HepG2 (cell line): Measurements from ENCODE around the gene WFDC12. TPM values are rescaled to one million over a fixed set of nuclear protein-coding genes. Genes with fewer than 3 reads are reported as not detected.

Source experiments
- FOXO1 ChIP-seq: sonication (generic); formaldehyde crosslinking; IDR thresholded peaks from 2 replicates; pipeline ENCODE4 v1.4.0; 2020; ENCODE audit warnings: missing genetic modification reagents
- HNF4A ChIP-seq: sonication (generic); formaldehyde crosslinking; IDR thresholded peaks from 2 replicates; pipeline ENCODE4 v1.4.0; 2020; ENCODE audit warnings: missing genetic modification reagents
- ISL2 ChIP-seq: sonication (generic); formaldehyde crosslinking; IDR thresholded peaks from 2 replicates; pipeline ENCODE4 v1.5.0; 2020; ENCODE audit warnings: missing genetic modification reagents
- KAT8 ChIP-seq: IDR thresholded peaks from 2 replicates; pipeline ENCODE4 v1.6.1; 2016; ENCODE audit warnings: missing genetic modification reagents, missing compliant biosample characterization
- MED8 ChIP-seq: sonication (generic); formaldehyde crosslinking; IDR thresholded peaks from 2 replicates; pipeline ENCODE4 v1.8.1; 2023; ENCODE audit warnings: mild to moderate bottlenecking, missing genetic modification reagents; ENCODE audit not compliant: insufficient replicate concordance
- PITX1 ChIP-seq: sonication (generic); formaldehyde crosslinking; IDR thresholded peaks from 2 replicates; pipeline ENCODE4 v1.5.1; 2020; ENCODE audit warnings: mild to moderate bottlenecking, missing genetic modification reagents
- SKI ChIP-seq: fragments of 450-650 bp; IDR thresholded peaks from one replicate; pipeline ENCODE4 v1.6.1; 2018; ENCODE audit warnings: mild to moderate bottlenecking; ENCODE audit not compliant: partially characterized antibody
- SYNCRIP ChIP-seq: fragments of 200-400 bp; formaldehyde crosslinking; IDR thresholded peaks from 2 replicates; pipeline ENCODE4 v1.6.1; 2018; ENCODE audit warnings: mild to moderate bottlenecking, low read depth, low read length; ENCODE audit not compliant: insufficient read depth
- ZFP36L1 ChIP-seq: sonication (generic); formaldehyde crosslinking; IDR thresholded peaks from 2 replicates; pipeline ENCODE4 v1.8.0; 2022; ENCODE audit warnings: mild to moderate bottlenecking, missing genetic modification reagents, moderate library complexity
- ZNF609 ChIP-seq: sonication (generic); formaldehyde crosslinking; IDR thresholded peaks from 2 replicates; pipeline ENCODE4 v1.4.0; 2020; ENCODE audit warnings: mild to moderate bottlenecking, missing genetic modification reagents, borderline replicate concordance
- ZNF777 ChIP-seq: sonication (generic); formaldehyde crosslinking; IDR thresholded peaks from 2 replicates; pipeline ENCODE4 v1.4.0; 2020; ENCODE audit warnings: missing genetic modification reagents
- ZNF784 ChIP-seq: sonication (generic); formaldehyde crosslinking; IDR thresholded peaks from 2 replicates; pipeline ENCODE4 v1.5.1; 2020; ENCODE audit warnings: missing genetic modification reagents, mild to moderate bottlenecking, borderline replicate concordance
- polyA plus RNA-seq, 8 experiments: library from polyadenylated mRNA; depleted of rRNA in 3 of 8; stranded (reverse) in 7 of 8; unstranded in 1 of 8; fragments of >200 nt; fragmentation: Illumina TruSeq in 4 of 8; extraction: Trizol in 4 of 8; gene quantifications; 2 replicates each; pipeline versions ENCODE4 v1.2.1 to v1.2.3, GENCODE V29; 2011 to 2016; ENCODE audit warnings: low read depth in 4 of 8, missing spikeins in 1 of 8, mixed read lengths in 1 of 8; ENCODE audit not compliant: insufficient read depth in 1 of 8
- total RNA-seq, 5 experiments: library from RNA; depleted of rRNA; stranded (reverse); fragments of >200 nt; fragmentation: Illumina TruSeq; extraction: Trizol; gene quantifications; 2 replicates each; pipeline ENCODE4 v1.2.3, GENCODE V29; 2016; ENCODE audit warnings: low read depth in 1 of 5
- TF ChIP-seq, protein P1 (sequence below): sonication (generic); formaldehyde crosslinking; IDR thresholded peaks from 2 replicates; pipeline ENCODE4 v1.5.1; 2020; ENCODE audit warnings: mild to moderate bottlenecking, missing genetic modification reagents, borderline replicate concordance
- TF ChIP-seq, protein P2 (sequence below): sonication (generic); formaldehyde crosslinking; IDR thresholded peaks from 2 replicates; pipeline ENCODE4 v1.4.0; 2020; ENCODE audit warnings: missing genetic modification reagents

The WFDC12 gene
- total and polyA plus RNA-seq, 2 of the 13 experiments (the other 11 are each of a cell fraction or from before 2014, with no cell fraction given), result not detected

- TF ChIP-seq FOXO1 (CRISPR knock-in tag) (peak; percentile 56; the same call in 1 of the 2 replicates), HNF4A (CRISPR knock-in tag) (peak; percentile 95), ZFP36L1 (CRISPR knock-in tag) (no peak), SYNCRIP (no peak), KAT8 (CRISPR knock-in tag) (peak; percentile 37; the same call in 1 of the 2 replicates), ISL2 (CRISPR knock-in tag) (0 out of 2 replicates have a peak, but pooled peaks have one; percentile 30), ZNF784 (CRISPR knock-in tag) (0 out of 2 replicates have a peak, but pooled peaks have one; percentile 30), SKI (peak; percentile 58), ZNF777 (no peak), ZNF609 (CRISPR knock-in tag) (peak; percentile 65; the same call in 1 of the 2 replicates), MED8 (no peak), PITX1 (CRISPR knock-in tag) (peak; percentile 90)
- TF ChIP-seq, protein P1, sequence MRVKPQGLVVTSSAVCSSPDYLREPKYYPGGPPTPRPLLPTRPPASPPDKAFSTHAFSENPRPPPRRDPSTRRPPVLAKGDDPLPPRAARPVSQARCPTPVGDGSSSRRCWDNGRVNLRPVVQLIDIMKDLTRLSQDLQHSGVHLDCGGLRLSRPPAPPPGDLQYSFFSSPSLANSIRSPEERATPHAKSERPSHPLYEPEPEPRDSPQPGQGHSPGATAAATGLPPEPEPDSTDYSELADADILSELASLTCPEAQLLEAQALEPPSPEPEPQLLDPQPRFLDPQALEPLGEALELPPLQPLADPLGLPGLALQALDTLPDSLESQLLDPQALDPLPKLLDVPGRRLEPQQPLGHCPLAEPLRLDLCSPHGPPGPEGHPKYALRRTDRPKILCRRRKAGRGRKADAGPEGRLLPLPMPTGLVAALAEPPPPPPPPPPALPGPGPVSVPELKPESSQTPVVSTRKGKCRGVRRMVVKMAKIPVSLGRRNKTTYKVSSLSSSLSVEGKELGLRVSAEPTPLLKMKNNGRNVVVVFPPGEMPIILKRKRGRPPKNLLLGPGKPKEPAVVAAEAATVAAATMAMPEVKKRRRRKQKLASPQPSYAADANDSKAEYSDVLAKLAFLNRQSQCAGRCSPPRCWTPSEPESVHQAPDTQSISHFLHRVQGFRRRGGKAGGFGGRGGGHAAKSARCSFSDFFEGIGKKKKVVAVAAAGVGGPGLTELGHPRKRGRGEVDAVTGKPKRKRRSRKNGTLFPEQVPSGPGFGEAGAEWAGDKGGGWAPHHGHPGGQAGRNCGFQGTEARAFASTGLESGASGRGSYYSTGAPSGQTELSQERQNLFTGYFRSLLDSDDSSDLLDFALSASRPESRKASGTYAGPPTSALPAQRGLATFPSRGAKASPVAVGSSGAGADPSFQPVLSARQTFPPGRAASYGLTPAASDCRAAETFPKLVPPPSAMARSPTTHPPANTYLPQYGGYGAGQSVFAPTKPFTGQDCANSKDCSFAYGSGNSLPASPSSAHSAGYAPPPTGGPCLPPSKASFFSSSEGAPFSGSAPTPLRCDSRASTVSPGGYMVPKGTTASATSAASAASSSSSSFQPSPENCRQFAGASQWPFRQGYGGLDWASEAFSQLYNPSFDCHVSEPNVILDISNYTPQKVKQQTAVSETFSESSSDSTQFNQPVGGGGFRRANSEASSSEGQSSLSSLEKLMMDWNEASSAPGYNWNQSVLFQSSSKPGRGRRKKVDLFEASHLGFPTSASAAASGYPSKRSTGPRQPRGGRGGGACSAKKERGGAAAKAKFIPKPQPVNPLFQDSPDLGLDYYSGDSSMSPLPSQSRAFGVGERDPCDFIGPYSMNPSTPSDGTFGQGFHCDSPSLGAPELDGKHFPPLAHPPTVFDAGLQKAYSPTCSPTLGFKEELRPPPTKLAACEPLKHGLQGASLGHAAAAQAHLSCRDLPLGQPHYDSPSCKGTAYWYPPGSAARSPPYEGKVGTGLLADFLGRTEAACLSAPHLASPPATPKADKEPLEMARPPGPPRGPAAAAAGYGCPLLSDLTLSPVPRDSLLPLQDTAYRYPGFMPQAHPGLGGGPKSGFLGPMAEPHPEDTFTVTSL (CRISPR knock-in tag), result peak; percentile 88; the same call in 1 of the 2 replicates
- TF ChIP-seq, protein P2, sequence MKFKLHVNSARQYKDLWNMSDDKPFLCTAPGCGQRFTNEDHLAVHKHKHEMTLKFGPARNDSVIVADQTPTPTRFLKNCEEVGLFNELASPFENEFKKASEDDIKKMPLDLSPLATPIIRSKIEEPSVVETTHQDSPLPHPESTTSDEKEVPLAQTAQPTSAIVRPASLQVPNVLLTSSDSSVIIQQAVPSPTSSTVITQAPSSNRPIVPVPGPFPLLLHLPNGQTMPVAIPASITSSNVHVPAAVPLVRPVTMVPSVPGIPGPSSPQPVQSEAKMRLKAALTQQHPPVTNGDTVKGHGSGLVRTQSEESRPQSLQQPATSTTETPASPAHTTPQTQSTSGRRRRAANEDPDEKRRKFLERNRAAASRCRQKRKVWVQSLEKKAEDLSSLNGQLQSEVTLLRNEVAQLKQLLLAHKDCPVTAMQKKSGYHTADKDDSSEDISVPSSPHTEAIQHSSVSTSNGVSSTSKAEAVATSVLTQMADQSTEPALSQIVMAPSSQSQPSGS (CRISPR knock-in tag), result peak; percentile 59; the same call in 1 of the 2 replicates
Observed at GRCh38 chr20:45077559-45077958, 46.7 kb downstream of the WFDC12 start (continued).
